ENCODE measurements around the gene AQP7. TPM values are rescaled to one million over a fixed set of nuclear protein-coding genes. Genes with fewer than 3 reads are reported as not detected.
A peak's percentile ranks its signal among the peaks of the same experiment; 100 is the strongest.
"Not testable (repeated sequence)": the region's sequence is repeated elsewhere in the genome, so short reads cannot be mapped to it uniquely, and the experiment has no call there.

Gene AQP7
- total RNA-seq, 1 donor from 2014 or later, result 1.7 TPM

DNA sequence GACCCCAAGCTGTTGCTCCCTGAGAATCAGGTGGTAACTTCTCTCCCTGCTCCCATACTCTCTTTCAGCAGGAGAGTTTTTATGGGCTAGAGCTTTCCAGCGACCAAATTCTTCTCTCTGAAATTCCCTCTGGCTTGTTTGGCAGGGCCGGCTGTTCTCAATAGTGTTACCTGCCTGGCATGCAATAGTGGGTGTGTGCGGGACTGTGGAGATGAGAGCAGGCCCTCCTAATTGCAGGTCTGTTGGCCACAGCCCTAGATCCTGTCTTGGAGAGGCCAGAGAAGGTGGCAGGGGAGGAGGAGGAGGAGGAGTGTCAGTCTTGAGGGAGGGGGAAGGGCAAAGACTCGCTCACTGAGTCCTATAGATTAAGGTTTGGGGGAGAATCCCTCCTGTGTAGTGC, 29.5 kb downstream of the AQP7 start:
- no peak for ATAC-seq

DNA sequence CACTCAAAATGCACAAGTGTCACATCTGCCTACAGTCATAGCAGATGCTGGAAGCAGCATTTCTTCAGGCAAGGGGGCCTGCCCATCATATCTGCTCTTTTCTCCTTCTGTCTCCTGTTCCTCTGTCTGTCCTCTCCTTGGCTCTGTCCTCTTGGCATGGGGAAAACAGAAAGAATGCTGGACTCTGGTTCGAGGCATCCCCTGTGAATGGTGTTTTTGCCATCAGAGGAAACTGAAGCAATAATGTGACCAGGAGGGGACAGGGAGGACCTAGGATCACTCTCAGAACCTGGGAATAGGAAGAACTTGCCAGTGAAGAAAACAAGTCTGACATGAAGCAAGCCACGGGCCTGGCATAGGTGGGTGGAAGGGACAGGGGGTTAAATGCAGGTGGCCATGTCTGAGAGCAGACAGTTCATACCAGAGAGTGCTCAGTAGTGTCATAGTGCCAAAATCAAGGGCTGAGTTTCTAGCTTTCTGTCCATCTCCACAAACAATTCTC, 35.3 kb downstream of the AQP7 start:
- no peak for ATAC-seq

DNA sequence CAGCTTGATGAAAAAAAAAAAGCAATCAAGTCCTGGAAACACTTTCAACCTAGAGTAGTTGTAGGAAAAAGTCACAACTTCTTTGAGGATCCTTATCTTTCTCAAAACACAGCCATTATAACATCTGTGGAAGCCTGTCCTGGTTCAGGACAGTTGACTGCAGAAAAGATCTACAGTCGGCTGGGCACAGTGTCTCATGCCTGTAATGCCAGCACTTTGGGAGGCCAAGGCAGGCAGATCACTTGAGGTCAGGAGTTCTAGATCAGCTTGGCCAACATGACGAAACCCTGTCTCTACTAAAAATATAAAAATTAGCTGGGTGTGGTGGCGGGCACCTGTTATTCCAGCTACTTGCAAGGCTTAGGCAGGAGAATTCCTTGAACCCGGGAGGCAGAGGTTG, 37.6 kb downstream of the AQP7 start:
- not testable (repeated sequence) for ATAC-seq

DNA sequence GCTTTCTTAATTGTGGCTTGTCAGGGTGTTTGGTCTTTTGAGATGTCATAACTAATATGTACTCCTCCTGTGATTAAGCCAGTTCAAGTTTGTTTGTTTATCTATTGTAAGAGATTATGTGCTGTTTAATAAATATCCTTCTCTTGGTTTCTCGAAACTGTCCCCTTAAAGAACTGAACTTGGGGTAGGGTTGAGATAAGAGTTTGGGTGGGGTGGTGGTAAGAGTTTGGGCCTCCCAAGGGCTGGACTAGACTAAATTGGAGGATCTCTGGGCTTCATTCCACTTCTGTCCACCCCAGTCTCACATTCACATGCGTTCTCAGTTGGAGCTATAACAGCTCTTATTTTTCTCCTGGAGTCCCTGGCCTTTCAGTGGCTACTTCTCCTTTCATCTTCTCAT, 38.2 kb downstream of the AQP7 start:
- ATAC-seq, result no peak

DNA sequence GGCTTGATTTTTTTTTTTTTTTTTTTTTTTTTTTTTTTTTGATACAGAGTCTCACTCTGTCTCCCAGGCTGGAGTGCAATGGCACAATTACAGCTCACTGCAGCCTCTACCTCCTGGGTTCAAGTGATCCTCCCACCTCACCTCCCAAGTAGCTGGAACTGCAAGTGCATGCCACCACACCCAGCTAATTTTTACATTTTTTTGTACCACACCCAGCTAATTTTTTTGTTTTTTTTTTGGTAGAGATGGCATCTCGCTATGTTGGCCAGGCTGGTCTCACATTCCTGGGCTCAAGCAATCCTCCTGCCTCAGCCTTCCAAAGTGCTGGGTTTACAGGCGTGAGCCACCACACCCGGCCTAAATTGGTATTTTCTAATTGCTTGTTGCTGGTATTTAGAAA, 43.7 kb downstream of the AQP7 start:
- not testable (repeated sequence) for ATAC-seq

DNA sequence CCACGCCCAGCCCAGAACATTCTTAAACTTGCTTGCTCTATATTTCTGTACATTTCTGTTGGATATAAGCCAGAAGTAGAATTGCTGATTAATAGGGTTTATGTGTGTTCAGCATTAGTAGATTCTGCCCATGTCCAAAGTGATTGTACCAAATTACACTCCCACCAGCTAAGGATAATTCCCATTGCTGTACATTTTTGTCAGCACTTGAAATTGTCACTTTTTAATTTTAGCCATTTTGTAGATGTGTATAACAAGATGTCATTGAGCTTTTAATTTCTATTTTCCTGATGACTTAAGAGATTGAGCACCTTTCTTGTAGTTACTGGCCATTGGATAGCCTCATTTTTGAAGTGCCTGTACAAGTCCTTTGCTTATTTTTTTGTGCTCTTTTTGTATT, 46.4 kb downstream of the AQP7 start:
- no peak for ATAC-seq

DNA sequence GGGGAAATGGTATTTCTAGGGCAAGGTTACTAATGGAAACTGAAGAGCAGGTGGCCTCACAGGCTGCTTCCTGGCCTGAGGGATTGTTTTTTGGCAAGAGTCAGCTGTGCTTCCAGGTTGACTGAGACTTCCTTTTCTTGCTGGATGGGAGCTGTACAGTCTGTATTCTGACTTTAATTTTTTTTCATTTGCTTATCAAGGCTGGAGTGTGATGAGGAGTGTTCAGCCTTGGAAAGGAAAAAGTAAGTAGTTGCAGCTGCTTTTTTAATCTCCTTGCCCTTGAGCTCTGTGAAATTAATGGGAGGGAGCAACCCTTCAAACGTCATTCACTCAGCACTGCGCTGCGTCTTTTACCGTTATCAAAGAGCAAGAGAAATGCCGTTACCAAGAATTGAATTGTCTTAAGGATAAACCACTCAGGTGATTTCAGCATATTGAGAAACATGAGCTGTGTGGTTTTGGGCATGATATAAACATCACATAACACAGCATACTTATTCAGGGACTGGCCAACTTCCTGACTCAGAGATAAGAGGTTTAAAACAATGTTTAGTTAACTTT, 47.6 kb downstream of the AQP7 start:
- no peak for ATAC-seq

DNA sequence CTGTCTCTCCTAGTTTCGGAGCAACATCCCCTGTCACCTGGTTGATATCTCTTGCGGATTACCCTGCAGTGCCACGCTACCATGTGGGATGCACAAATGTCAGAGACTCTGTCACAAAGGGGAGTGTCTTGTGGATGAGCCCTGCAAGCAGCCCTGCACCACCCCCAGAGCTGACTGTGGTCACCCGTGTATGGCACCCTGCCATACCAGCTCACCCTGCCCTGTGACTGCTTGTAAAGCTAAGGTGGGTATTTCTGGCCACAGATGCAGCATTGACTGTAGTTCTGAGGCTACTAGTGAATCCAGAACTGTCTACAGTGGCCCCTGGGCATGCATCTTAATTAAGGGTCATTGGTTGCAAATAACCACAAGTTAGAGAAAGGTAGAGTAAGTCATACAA, 50.8 kb downstream of the AQP7 start:
- no peak for ATAC-seq

DNA sequence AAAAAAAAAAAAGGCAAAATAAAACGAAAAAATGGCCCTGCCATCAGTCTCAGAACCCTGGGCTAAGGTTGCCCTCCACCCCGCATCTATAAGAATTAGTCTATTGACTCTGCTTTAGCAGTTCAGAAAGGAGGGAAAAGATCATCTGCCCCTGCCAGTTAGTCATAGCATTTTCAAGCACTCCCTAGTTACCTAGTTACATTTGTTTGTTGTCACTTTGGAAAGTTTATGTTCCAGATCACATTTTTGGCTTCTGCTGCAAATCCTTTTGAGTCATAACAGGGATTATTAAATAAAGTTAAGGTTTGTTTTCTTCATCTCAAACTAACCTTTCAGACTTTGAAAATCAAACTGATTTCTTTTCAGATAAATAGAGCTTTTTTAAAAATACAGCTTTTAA, 52.1 kb downstream of the AQP7 start:
- ATAC-seq, result peak; percentile 73

DNA sequence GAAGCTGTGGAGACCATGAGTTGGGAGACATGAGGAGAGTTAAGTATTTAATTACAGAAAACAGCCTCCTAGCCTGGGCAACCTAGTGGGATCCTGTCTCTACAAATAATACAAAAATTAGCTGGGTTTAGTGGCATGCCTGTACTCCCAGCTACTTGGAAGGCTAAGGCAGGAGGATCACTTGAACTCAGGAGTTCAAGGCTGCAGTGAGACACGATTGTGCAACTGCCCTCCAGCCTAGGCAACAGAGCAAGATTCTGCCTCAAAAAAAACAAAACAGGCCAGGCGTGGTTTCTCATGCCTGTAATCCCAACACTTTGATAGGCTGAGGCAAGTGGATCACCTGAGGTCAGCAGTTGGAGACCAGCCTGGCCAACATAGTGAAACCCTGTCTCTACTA, 52.6 kb downstream of the AQP7 start:
- no peak for ATAC-seq

DNA sequence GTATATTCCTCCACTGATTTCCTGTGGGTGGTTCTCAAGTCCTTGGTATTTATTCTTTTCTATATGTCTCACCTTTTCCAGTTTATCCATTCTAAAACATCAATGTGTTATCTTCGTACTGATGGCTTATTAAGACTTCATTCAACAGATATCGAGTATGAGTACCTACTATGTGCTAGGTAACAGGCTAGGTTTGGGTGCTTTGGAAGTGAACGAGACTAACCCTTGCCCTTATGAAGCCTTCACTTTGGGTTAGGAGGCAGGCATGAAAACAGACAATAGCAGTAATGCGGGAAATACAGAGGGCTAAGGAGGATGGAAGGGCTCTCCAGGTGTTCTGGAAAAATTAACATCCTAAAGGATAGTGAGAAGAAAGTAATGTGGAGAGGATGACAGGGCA, 53.4 kb downstream of the AQP7 start:
- ATAC-seq, result no peak

DNA sequence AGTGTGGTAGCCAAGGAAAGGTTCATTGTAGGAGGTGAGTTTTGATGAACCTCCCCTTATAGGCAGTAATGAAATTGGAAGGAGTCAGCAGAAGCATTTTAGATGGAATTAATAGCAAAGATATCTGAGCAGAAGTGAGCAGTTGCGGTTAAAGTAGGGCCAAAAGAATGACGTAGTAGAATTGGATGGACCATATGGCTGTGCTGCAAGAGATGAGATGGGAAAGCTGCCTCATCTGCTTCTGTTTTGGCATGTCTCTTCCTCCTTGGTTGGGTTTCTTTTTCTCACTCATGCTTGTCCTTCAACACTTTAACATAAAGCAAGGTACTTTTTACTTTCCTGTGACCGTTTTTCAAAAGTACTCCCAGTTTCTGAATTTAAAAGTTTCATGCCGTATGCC, 55.8 kb downstream of the AQP7 start:
- no peak for ATAC-seq

DNA sequence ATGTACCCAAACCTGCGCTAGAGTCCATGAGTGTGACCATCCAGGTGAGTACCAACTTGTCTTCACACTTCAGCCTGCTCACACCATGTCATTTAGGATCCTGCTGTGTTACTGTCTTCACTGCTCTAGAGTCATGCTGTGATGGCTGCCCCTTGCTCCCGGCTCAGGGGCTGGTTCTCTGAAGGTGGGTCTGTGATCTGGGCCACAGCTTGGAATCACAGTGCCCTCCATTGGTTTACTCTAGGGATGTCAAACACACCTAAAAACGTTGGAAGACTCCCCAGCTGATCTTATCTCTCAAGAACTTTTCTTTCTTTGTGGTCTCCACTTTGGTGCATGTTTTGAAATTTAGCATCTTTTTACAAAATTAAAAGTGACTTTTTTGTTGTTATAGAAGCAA, 58.2 kb downstream of the AQP7 start:
- no peak for ATAC-seq

DNA sequence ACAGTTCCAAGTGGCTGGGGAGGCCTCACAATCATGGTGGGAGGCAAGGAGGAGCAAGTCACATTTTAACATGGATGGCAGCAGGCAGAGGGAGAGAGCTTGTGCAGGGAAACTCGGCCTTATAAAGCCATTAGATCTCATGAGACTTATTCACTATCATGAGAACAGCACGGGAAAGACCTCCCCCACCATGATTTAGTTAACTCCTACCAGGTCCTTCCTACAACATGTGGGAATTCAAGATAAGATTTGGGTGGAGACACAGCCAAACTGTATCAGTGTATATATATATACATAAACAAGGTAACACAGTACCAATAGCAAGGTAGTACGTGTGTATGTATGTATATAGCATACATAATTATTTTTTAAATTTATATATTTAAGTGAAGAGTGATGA, 61.2 kb downstream of the AQP7 start:
- ATAC-seq, result no peak

DNA sequence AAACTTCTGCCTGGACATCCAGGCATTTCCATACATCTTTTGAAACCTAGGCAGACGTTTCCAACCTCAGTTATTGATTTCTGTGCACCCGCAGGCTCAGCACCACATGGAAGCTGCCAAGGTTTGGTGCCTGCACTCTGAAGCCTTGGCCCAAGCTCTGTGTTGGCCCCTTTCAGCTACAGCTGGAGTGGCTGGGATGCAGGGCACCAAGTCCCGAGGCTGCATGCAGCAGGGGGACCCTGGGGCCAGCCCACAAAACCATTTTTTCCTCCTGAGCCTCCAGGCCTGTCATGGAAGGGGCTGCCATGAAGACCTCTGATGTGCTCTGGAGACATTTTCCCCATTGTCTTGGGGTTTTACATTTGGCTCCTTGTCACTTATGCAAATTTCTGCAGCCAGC, 62.2 kb downstream of the AQP7 start:
- no peak for ATAC-seq

Other genes starting within 250 kb of the AQP7 start
- 50.9 TPM for gene B4GALT1, start 235.2 kb downstream of the AQP7 start, total RNA-seq
- gene SPINK4, start 162.4 kb downstream of the AQP7 start, total RNA-seq, result not detected
- gene BAG1, start 137.9 kb downstream of the AQP7 start, total RNA-seq, result 95.3 TPM
- gene CHMP5, start 137.5 kb downstream of the AQP7 start, total RNA-seq, result 46.6 TPM
- gene NFX1, start 112.1 kb downstream of the AQP7 start, total RNA-seq, result 26.6 TPM
- 1,467 TPM for gene AQP3, start 45.0 kb upstream of the AQP7 start, total RNA-seq
- gene NOL6, start 71.4 kb upstream of the AQP7 start, total RNA-seq, result 37.9 TPM
- 10.0 TPM for gene ANKRD18B, start 121.7 kb upstream of the AQP7 start, total RNA-seq